NT2/D1 (cell line): ENCODE results near the gene TNRC6C.
A peak's percentile ranks its signal among the peaks of the same experiment; 100 is the strongest.

Experiments used
- DNase-seq: peaks from one replicate; pipeline ENCODE4 v3.0.0-alpha.2; 2011; ENCODE audit warnings: low read depth, low spot score
- H3K27me3 ChIP-seq: 2 replicates; pipeline ENCODE4 v1.6.0; 2011; ENCODE audit warnings: mild to moderate bottlenecking; ENCODE audit not compliant: insufficient read length, insufficient read depth
- H3K36me3 ChIP-seq: 2 replicates; pipeline ENCODE4 v1.6.1; 2011; ENCODE audit warnings: mild to moderate bottlenecking, low read length, mixed read lengths; ENCODE audit not compliant: insufficient read depth, insufficient read length
- H3K4me1 ChIP-seq: 2 replicates; pipeline ENCODE4 v1.5.1; 2011; ENCODE audit not compliant: insufficient read depth, insufficient read length
- H3K4me3 ChIP-seq: 2 replicates; pipeline ENCODE4 v1.5.1; 2011; ENCODE audit warnings: low read depth; ENCODE audit not compliant: insufficient read length
- H3K9ac ChIP-seq: 2 replicates; pipeline ENCODE4 v1.6.0; 2011; ENCODE audit warnings: low read depth; ENCODE audit not compliant: insufficient read length
- H3K9me3 ChIP-seq: 2 replicates; pipeline ENCODE4 v1.5.1; 2011; ENCODE audit warnings: mild to moderate bottlenecking, low read length; ENCODE audit not compliant: insufficient read depth
- SUZ12 ChIP-seq: IDR thresholded peaks from 2 replicates; pipeline ENCODE4 v1.6.1; 2011; ENCODE audit not compliant: insufficient read length, insufficient read depth; ENCODE audit errors: extremely low read depth
- YY1 ChIP-seq: IDR thresholded peaks from 2 replicates; pipeline ENCODE4 v1.6.1; 2011; ENCODE audit not compliant: insufficient read length, insufficient read depth
- ZNF274 ChIP-seq: IDR thresholded peaks from 2 replicates; pipeline ENCODE4 v1.6.1; 2011; ENCODE audit warnings: mild to moderate bottlenecking, low read depth, low read length

TNRC6C gene

DNA sequence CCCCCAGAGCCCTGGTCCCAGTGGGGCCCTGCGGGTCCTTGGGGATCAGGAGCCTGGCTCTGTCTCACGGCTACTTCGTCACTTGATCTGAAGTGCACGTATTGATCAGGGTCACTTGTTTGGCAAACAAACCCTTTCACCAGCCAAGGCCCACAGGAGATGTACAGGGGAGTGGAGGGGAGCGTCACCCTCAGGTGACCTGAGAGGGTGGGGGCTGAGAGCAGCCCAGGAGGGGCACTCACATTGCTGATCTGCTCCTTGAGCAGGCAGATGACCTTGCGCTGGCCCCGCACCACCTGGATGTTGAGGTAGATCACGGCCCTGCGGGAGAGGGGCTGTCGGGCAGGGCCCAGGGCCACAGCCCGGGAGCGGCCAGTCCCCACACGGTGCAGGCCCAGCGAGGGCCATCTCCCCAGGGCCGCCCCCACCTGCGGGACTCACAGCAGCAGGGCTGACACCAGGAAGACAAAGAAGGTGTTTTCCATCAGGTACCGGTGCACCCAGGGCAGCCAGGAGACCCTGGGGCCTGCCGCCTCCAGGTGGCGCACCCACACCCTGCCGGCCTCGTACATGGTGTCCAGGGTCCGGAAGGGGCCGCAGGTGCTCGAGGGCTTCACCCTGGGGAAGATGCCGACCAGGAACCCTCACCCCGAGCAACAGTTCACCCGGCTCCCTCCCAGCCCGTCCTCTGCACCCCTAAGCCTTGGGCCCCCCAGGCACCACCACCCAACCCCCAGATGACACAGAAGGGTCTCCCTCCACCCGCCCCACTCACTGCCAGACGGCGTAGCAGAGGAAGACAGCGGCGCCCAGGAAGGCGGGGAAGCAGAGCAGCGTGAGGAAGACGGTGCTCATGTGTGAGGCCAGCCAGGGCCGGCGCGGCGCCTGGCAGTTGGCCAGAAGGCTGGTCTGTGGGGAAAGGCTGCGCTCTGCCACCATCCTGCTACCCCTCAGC is 158.8 kb downstream of the TNRC6C start:
- Histone ChIP-seq H3K4me1 (peaks cover 9% of the 10 kb centered on the region), H3K4me3 (no peak overlapping the region), H3K9me3 (no peaks in the 10 kb centered on the region), H3K27me3 (no peaks in the 10 kb centered on the region), H3K36me3 (peaks cover 62% of the 10 kb centered on the region), H3K9ac (peak overlapping the region; percentile 21)
- TF ChIP-seq YY1 (no peak), SUZ12 (no peak), ZNF274 (no peak)
- no peak for DNase-seq

DNA sequence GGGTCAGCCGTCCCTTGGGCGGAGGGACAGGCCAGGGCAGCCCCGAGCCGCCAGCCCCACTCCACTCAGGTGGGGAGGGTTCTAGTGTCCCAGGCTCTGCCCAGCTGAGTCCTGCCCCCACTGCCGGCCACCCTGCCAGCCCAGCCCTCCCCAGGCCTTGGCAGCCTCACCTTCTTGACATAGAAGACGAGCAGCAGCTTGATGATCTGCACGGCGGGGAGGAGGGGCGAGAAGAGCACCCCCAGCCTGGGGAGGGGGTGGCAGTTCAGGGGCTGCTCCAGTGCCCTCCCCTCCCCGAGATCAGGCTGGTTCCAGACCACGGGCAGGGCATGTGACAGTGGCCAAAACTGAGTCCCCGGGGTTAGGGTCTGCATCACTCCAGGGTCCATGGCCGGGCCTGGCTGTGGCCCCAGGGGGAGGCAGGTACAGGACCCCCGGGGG is 160.3 kb downstream of the TNRC6C start:
- Histone ChIP-seq H3K9me3 (no peaks in the 10 kb centered on the region), H3K4me1 (peaks cover 7% of the 10 kb centered on the region), H3K4me3 (no peak overlapping the region), H3K9ac (no peak overlapping the region), H3K27me3 (no peaks in the 10 kb centered on the region), H3K36me3 (peaks cover 69% of the 10 kb centered on the region)
- no peak for TF ChIP-seq YY1
- no peak for TF ChIP-seq ZNF274
- TF ChIP-seq SUZ12, result no peak
- no peak for DNase-seq

DNA sequence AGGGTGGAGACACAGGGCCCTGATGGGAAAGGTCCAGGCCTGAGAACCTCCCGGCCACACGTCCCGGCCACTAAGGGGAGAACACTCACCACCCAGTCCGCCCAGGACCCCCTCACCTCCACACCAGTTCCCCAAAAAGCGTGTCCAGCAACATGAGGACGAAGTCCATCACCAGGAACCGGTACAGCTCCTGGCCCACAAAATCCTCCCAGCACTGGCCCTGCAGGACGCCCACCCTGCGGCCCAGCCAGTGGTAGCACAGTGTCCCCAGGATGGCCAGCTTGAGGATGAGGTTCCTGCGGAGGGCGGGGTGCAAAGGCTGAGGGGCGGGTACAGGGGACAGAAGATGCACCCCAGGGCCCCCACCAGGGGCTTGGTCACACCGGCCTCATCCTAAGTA is 162.0 kb downstream of the TNRC6C start:
- no peak for TF ChIP-seq SUZ12
- no peak for TF ChIP-seq YY1
- TF ChIP-seq ZNF274, result no peak
- no peak overlapping the region for H3K9ac ChIP-seq
- peaks cover 74% of the 10 kb centered on the region for H3K36me3 ChIP-seq
- H3K4me3 ChIP-seq, result no peak overlapping the region
- no peak for DNase-seq
- H3K9me3 ChIP-seq, result no peaks in the 10 kb centered on the region
- peaks cover 23% of the 10 kb centered on the region for H3K4me1 ChIP-seq
- H3K27me3 ChIP-seq, result no peaks in the 10 kb centered on the region

DNA sequence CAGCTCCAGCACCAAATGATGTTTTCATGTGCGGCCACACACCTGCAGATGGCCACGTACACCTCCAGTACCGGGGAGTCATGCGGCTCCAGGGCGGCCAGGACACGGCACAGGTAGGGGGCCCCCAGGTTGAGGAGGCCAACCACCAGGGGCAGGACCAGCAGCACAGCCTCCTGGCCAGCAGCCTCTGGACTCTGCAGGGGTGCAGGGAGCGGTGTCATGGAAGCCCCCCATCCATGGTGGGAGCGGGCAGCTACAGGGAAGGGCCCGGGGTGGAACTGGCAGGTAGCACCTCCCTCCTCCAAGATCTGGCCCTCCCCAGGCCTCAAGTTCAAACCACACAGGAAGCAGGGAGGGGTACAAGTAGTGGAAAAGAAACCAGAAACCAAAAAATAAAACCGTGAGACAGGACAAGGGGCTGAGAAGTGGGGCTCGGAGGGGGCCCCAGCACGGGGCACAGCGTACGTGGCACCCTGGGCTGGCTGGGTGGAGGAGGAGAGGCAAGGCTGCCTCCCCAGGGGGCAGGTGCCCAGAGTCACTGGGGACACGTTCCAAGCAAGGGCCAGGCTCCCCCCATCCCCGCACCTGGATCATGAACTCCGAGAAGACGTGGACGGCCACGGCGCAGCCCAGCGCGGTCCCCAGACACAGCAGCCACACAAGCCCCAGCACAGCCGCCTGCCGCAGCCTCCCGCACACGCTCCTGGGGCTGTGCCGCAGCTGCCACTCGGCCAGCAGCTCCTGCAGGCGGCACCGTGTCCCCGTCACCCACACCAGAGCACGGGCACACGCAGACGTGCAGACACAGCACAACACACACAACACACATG is 162.7 kb downstream of the TNRC6C start:
- peaks cover 28% of the 10 kb centered on the region for H3K4me1 ChIP-seq
- H3K36me3 ChIP-seq, result peaks cover 78% of the 10 kb centered on the region
- no peaks in the 10 kb centered on the region for H3K9me3 ChIP-seq
- H3K9ac ChIP-seq, result peak overlapping the region; percentile 21
- no peaks in the 10 kb centered on the region for H3K27me3 ChIP-seq
- no peak overlapping the region for H3K4me3 ChIP-seq
- DNase-seq, result no peak
- TF ChIP-seq YY1 (no peak), ZNF274 (no peak), SUZ12 (no peak)

DNA sequence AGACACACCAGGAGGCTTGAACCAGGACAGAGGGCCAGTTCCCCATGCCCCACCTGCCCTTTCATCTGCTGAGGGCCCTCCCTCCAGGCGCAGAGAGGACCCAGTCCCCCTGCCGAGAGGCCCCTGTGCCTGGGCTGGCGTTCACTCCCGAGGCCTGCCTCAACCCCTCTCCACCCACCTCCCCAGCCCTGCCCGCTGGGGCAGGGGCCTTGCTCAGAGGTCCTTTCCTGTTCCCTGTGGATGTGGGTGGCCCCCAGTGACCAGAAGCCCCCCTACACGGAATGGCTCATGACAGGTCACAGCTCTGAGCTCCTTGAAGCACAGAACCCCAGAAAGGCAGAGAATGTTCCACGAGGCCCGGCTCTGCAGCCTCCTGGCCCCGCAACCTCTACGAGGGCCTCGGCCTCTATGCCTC is 163.3 kb downstream of the TNRC6C start:
- H3K9ac ChIP-seq, result peak overlapping the region; percentile 21
- DNase-seq, result no peak
- H3K4me1 ChIP-seq, result peaks cover 34% of the 10 kb centered on the region
- peaks cover 80% of the 10 kb centered on the region for H3K36me3 ChIP-seq
- no peaks in the 10 kb centered on the region for H3K9me3 ChIP-seq
- no peaks in the 10 kb centered on the region for H3K27me3 ChIP-seq
- no peak overlapping the region for H3K4me3 ChIP-seq
- TF ChIP-seq YY1 (no peak), SUZ12 (no peak), ZNF274 (no peak)

DNA sequence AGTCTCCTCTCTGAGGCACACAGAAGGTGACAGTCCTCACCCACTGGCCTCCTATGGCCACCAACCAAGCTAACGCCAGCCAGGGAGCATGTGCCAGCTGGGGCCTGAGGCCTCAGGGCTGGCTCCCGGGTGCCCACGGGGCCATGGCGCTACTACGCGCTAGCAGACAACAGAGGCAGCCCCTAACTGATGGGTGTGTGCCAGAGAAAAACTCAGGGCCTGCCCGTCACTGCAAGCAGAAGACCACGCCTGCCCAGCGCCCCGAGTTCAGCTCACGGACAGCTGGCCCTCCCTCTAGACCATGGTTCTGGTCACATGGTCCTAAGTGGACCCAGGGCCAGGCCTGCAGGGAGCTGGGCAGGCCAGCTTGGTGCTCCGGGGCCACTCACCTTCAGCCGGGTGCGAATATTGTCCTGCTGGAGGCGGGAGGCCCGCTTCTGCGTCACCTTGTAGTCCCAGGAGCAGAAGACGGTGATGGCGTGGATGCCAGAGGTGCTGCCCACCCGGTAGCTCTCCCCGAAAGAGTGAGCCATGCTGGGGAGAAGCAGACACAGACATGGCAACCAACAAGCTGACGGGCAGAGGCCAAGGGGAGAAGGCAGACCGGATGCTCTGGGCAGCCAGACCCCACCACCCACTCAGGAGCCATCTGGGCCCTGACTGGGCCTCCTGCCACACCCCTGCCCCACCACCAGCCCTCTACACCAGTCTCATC is 163.9 kb downstream of the TNRC6C start:
- Histone ChIP-seq H3K9ac (no peak overlapping the region), H3K4me1 (peaks cover 36% of the 10 kb centered on the region), H3K27me3 (no peaks in the 10 kb centered on the region)

DNA sequence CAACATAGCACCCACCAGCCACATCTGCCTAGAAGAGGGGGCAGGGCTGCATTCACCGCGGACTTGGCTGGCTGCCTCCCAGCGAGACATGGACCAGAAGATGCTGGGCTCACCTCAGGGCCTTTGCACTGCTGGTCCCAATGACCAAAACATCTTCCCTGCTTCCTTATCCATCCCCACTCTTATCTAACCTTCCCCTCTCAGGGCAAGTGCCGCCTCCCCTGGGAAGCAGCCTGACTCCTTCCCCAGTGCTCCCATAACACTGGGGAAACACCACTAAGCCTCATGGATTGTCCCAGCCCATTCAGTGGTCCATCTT is 164.4 kb downstream of the TNRC6C start:
- Histone ChIP-seq H3K27me3 (no peaks in the 10 kb centered on the region), H3K9ac (no peak overlapping the region), H3K4me3 (no peak overlapping the region), H3K36me3 (peaks cover 73% of the 10 kb centered on the region), H3K9me3 (no peaks in the 10 kb centered on the region), H3K4me1 (peaks cover 31% of the 10 kb centered on the region)
- no peak for DNase-seq
- TF ChIP-seq ZNF274, result no peak
- TF ChIP-seq SUZ12, result no peak
- no peak for TF ChIP-seq YY1

More for the DNA sequence above, 163.9 kb downstream of the TNRC6C start:
- Histone ChIP-seq H3K4me3 (no peak overlapping the region), H3K9me3 (no peaks in the 10 kb centered on the region), H3K36me3 (peaks cover 74% of the 10 kb centered on the region)
- DNase-seq, result no peak
- TF ChIP-seq SUZ12, result no peak
- TF ChIP-seq ZNF274, result no peak
- no peak for TF ChIP-seq YY1
